Stimulated activated naive CD4-positive, alpha-beta T cell (primary cell): ENCODE results near the gene PITPNM3.
"Not testable (repeated sequence)": the region's sequence is repeated elsewhere in the genome, so short reads cannot be mapped to it uniquely, and the experiment has no call there.

Source experiments
- DNase-seq, 6 experiments: peaks; one replicate each; lab custom pipeline; 2025; lab: John Stamatoyannopoulos, UW

Gene PITPNM3

DNA sequence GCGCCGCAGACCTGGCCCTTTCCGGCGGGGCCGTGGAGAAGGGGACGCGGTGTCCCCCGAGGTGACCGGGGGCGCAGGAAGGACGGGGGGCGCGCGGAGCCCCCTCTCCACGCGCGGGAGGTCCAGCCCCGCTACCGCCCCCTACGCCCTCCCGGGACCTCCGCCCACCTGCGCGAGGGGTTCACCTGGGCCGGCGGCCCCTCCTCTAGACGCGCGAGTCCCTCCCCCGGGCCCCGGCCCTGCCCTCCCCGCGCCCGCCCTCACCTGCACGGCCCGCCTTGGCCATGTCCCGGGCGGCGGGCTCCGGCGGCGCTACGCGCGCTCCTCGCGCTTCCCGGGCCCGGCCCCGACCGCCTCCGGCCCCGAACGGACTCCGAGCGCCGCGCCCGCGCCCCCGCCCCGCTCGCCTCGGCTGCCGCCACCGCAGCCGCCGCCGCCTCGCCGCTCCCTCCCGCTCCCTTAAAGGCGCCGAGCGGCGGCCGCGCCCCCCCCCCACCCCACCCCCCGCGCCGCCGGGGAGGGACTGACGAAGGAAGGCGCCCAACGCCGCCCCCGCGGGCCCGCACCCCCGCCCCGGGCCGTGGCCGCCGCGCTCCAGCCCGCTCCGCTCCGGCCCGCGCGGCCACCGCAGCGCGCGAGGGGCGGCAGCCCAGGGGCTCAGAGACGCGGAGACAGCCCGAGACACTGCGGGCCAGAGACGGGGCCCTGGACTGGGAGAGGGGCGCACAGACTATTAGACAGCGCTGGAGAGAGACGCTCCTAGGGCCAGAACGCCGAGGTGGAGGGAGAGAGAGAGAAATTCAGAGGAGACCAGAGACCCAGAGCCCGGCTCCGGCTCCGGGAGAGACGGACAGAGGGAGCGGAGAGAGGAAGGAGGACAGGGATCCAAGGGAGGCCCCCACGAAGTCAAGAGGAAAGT, at the start of gene PITPNM3:
PITPNM3 (minus strand) TSS at position 435 of the 919 bp plus-strand sequence; CDS start at position 286, 149 bp downstream.
- DNase-seq: no peak

DNA sequence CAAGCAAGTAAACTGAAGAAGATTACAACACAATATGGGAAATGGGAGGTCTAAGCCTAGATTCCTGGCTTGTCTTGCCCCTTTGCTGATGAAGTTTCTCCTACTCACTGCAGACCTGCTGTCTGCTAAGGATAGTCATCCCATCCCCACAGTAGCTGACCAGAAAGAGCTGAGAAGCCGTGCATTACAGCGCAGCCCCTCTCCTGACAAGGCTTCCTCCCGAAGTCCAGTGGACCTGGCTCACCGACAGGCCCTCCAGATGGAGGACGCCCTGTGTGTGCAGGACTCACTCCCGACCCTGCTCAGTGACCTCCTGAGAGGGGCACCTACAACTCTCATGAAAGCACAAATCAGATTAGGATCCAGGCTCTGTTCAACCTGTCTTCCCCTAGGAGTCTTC, 48.8 kb upstream of the PITPNM3 start:
- DNase-seq: no peak

DNA sequence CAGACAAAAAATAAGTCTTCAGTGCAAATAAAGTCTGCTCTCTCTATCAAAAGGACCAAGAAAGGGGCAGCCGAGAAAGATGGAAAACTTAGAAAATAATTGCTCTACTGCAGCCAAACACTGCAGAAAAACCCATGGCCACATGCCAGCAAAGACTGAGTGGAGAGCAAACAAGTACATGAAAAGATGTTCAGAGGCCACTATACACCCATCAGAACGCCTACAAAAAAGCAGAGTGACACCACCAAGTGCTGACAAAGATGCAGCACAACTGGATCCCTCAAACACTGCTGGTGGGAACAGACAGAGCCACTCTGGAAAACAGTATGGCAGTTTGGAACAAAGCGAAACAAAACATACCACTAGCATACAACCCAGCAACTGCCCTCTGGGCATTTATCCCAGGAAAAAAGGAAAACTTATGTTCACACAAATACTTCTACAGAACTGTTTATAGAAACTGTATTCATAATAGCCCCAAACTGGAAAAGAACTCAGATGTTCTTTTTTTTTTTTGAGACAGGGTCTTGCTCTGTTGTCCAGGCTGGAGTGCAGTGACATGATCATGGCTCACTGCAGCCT, 47.5 kb upstream of the PITPNM3 start:
- DNase-seq: no peak

DNA sequence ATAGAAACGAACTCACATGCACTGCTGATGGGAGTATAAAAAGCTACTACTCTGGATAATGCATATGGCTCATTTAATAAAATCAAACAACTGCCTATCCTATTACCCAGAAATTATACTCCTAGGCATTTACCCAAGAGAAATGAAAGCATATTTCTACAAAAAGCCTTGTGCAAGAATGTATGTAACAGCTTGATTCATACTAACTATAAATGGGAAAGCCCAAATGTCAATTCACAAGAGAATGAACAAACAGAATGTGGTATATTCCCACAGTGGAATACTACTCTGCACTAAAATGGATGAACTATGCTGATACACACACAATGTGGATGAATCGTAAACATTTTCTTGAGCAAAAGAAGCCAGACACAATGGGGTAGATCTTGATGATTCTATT, 45.8 kb upstream of the PITPNM3 start:
- DNase-seq: no peak

- no peak for DNase-seq
Observed at GRCh38 chr17:6599364-6599763, 43.0 kb upstream of the PITPNM3 start.

DNA sequence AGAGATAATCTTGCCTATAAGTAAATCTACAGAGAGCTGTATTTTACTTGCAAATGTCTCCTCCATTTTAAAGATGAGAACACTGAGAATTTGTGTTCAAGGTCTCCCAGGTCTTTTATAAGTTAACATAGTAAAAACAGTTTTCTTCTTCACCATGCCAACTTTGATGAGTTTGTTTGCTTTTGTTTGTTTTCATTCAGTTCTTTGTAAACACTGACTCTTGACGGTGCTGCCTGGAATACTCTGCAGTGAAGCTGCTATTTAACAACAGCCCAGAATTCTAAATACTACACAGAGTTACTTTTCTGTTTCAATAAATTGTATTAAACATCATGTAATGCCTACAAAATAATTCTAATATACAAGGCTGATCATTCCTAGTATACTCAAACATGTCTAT, 41.4 kb upstream of the PITPNM3 start:
- no peak for DNase-seq

DNA sequence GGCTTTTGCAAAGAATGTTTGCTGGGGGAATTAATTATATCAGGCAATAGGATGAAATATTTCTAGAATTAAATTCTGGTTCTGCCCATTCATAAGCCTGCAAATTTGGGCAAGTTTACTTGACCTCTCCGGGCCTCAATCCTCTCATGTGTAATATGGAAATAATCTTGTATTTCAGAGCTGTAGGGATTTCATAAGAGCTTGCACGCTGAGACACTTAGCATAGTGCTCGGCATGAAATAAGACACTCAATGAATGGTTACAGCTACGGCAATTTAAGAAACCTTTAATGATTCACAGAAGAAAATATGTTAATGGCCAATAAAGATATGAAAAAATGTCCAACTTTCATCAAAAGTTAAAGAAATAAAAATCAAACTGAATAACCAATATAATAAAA, 40.6 kb upstream of the PITPNM3 start:
- DNase-seq: no peak

DNA sequence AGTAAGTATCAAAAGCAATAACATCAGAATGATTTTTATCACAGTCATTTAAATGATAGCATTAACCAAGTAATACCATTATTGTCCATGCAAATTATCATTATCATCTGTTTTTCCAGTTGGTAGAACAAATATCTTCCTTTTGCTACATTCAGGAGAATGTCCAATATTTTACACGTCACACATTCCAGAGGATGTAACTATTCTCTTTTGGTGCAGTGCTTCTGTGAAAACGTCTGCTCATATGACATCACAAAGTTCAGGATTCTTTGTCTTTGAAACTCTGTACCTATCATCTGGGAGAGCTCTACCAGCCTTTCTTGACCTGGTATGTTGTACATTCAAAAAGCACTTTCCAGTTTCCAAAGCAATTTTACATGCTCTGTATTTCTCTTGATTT, 40.2 kb upstream of the PITPNM3 start:
- no peak for DNase-seq

- no peak for DNase-seq
Observed at GRCh38 chr17:6596081-6596480, 39.7 kb upstream of the PITPNM3 start.

DNA sequence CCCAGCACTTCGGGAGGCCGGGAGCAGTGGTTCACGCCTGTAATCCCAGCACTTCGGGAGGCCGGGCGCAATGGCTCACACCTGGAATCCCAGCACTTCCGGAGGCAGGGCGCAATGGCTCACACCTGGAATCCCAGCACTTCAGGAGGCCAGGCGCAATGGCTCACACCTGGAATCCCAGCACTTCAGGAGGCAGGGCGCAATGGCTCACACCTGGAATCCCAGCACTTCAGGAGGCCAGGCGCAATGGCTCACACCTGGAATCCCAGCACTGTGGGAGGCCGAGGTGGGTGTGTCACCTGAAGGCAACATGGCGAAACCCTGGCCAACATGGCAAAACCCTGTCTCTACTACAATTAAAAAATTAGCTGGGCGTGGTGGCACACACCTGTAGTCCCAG, 37.0 kb upstream of the PITPNM3 start:
- DNase-seq: not testable (repeated sequence)

DNA sequence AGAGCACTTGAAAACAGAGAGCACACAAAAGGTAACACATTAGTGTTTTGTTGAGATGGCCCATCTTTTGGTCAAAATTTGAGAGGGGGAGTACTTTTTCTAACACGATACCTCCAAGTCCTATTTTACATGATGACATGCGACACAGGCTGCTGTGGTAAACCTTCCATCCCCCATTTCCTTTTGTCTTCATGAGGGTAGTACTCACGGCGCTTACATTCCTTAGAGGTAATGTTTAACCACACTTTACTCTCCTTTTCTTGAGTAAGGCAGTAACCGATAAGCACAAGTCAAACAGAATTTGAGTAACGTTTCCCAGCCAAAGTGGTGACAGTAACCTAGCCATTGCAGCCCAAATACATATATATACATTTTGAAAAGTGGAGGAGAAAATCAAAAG, 35.8 kb upstream of the PITPNM3 start:
- no peak for DNase-seq

DNA sequence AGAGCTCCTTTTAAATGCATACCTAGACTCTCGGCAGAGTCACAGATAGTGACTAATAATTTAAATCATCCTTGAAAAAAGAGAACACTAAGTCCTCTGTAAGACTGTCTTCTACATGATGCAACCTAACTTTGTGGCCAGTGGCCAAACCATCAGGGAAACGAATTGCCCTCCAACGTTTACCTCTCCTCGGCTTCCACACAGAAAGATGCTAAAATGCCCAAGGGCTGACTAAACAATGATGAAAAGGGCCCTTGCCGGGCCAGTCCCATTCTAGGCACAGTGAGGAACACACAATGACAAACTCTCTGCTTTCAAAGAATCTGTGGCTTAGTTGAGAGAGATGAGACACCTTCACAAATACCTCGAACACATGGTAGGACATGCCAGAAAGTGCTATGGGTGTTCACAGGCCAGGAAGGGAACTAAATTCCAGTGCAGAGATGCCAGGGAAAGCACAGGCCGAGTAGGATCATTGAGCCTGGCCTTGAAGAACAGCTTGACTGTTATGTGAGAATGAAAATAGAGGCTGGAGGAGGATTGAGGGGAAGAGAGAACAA, 35.3 kb upstream of the PITPNM3 start:
- DNase-seq: no peak

DNA sequence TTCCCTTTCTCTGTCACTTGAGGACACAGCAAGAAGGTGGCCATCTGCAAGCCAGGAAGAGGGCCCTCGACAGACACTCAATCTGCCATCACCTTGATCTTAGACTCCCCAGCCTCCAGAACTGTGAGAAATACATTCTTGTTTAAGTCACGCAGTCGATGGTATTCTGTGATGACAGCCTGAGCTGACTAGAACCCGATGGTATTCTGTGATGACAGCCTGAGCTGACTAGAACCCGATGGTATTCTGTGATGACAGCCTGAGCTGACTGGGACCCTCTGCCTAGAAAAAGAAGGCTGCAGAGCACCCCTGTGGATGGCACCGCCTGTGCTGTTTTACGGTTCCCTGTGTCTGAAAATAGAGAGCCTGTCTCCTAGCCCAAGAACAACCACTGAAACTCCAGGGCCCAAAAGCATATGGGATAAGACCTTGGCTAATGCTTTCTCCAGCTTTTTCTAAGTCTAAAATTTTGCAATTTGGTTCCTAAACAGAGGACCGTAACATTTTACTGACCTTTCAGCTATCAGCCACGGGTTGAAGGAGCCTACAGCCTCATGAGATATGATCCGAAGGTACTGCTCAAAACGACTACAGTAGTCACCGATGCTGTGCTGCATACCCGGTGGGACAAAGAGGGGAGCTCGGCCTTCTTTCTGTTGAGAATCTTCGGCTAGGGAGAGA, 33.1 kb upstream of the PITPNM3 start:
- no peak for DNase-seq

DNA sequence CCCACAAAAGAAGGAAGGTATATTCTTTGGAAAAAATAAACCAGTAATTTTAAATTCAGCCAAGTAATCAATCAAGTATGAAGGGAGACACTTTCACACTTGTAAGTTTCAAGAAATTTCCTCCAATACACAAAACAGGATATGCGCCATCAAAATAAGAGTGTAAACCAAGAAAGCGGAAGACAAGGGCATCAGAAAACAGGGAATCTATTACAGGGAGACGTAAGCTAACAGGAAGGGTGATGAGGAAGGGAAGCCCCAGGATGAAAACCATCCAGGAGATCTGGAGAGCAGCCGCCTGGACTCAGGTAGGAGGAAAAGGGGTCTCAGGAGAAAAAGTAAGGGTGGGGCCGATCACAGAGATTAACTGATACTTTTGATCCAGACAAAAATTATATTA, 31.8 kb upstream of the PITPNM3 start:
- DNase-seq: no peak

DNA sequence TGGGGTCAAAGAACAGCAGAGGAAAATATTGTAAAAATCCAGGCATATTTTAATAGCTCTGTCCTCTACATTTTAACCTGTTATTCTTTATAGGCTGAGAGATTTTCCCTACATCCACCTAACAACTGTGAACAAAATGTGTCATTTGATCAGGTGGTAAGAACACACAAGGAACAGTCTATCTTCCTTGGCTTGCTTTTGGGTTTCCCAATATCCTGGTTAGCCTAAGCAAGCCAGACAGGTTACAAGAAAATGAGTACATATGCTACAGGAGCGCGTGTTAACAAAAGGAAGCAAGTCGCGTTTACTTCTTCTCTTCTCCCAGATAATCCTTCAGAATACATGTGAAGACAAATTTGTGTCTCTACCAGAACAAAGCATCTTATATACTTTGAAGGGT, 31.0 kb upstream of the PITPNM3 start:
- no peak for DNase-seq

GRCh38 chr17:6583411-6583810, 27.1 kb upstream of the PITPNM3 start:
- DNase-seq: no peak

GRCh38 chr17:6580625-6581024, 24.3 kb upstream of the PITPNM3 start:
- no peak for DNase-seq

- no peak for DNase-seq
Observed at GRCh38 chr17:6578491-6578890, 22.1 kb upstream of the PITPNM3 start.

DNA sequence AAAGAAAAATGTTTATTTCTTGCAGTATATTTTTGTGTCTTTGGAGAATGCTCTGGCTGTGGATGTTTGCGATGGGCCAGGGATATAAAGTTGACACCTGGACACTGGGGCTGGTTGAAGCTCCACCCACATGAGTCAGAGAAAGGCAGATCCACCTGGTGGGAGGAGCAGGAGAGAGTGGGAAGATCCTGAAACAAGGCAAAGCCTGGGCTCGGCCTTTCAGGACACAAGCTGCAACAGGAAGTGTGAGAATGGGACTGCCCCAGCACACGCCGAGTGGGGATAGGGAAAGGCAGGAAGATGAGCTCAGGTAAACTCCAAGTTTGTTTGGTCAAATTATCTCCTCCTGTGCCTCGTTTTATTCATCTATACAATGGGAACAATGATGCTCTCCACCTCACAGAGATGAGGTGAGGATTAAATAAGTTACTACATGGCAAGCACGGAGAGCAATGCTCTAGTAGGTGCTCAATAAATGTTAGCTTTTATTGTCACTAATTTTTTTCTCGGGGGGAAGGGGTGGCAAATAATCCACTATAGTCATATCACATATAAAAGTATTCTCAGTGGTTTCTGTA, 21.4 kb upstream of the PITPNM3 start:
- no peak for DNase-seq

GRCh38 chr17:6576038-6576785, 19.9 kb upstream of the PITPNM3 start:
- no peak for DNase-seq

DNA sequence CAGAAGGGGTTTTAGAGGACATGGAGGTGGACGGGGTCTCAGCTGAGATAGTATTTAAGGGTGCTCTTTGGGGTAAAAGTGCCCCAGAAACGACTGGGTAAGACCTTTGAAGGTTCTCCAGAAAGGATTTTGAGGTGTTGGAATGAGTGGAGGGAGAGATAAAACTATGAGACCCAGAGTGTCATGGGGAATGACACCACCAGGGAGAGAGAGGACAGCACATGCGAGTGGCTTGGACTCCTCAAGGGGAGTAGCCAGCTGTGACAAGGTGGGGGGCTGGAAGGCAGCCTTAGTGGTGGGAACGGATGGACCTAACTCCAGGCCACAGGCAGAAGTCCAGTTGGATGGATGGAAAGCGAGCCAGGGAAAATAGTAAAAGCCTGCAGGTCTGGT, 19.2 kb upstream of the PITPNM3 start:
- no peak for DNase-seq
